Hepatocyte (in vitro differentiated cells): ENCODE results near the gene SIRT2. TPM values are rescaled to one million over a fixed set of nuclear protein-coding genes. Genes with fewer than 3 reads are reported as not detected.
"Not testable (repeated sequence)": the region's sequence is repeated elsewhere in the genome, so short reads cannot be mapped to it uniquely, and the experiment has no call there.

Source experiments
- DNase-seq: peaks from one replicate; pipeline ENCODE4 v3.0.0-alpha.2; 2016; ENCODE audit warnings: low spot score
- H2AFZ ChIP-seq: fragments of 200-600 bp; sonication (generic); 2 replicates; pipeline ENCODE4 v1.6.0; 2016; ENCODE audit warnings: antibody characterized with exemption, mild to moderate bottlenecking
- H3K27ac ChIP-seq: fragments of 200-600 bp; sonication (generic); 2 replicates; pipeline ENCODE4 v1.5.1; 2016; ENCODE audit warnings: mild to moderate bottlenecking
- H3K27me3 ChIP-seq: fragments of 200-600 bp; sonication (generic); 2 replicates; pipeline ENCODE4 v1.6.1; 2016
- H3K36me3 ChIP-seq: fragments of 200-600 bp; sonication (generic); replicated peaks from 2 replicates; pipeline ENCODE4 v1.5.1; 2016; ENCODE audit warnings: low read depth; ENCODE audit not compliant: insufficient read depth
- H3K4me1 ChIP-seq: fragments of 200-600 bp; sonication (generic); 2 replicates; pipeline ENCODE4 v1.5.1; 2016; ENCODE audit warnings: mild to moderate bottlenecking, moderate library complexity; ENCODE audit not compliant: insufficient read depth
- H3K4me2 ChIP-seq: fragments of 200-600 bp; sonication (generic); 2 replicates; pipeline ENCODE4 v1.6.0; 2016
- H3K4me3 ChIP-seq: fragments of 200-600 bp; sonication (generic); 2 replicates; pipeline ENCODE4 v1.5.1; 2016; ENCODE audit warnings: mild to moderate bottlenecking
- H3K79me2 ChIP-seq: fragments of 200-600 bp; sonication (generic); 2 replicates; pipeline ENCODE4 v1.6.0; 2017; ENCODE audit warnings: mild to moderate bottlenecking
- H3K9me2 ChIP-seq: fragments of 200-600 bp; sonication (generic); replicated peaks from 2 replicates; pipeline ENCODE4 v1.6.0; 2017; ENCODE audit warnings: mild to moderate bottlenecking; ENCODE audit not compliant: insufficient read depth
- H3K9me3 ChIP-seq: fragments of 200-600 bp; sonication (generic); 2 replicates; pipeline ENCODE4 v1.5.1; 2016; ENCODE audit warnings: low read depth, mild to moderate bottlenecking
- H4K20me1 ChIP-seq: fragments of 200-600 bp; sonication (generic); 2 replicates; pipeline ENCODE4 v1.6.0; 2016; ENCODE audit warnings: mild to moderate bottlenecking; ENCODE audit not compliant: insufficient read depth, poor library complexity, severe bottlenecking
- EZH2 ChIP-seq: fragments of 200-600 bp; sonication (generic); IDR thresholded peaks from 2 replicates; pipeline ENCODE4 v1.6.1; 2016; ENCODE audit warnings: antibody characterized with exemption, mild to moderate bottlenecking, borderline replicate concordance
- EZH2phosphoT487 ChIP-seq: fragments of 200-600 bp; sonication (generic); IDR thresholded peaks from one replicate; pipeline ENCODE4 v1.6.1; 2018; ENCODE audit warnings: antibody characterized with exemption, mild to moderate bottlenecking, low read depth, moderate library complexity; ENCODE audit not compliant: unreplicated experiment, severe bottlenecking
- WGBS: methylation state at CpG from one replicate; pipeline ENCODE4 v1.1.6; 2016; ENCODE audit warnings: low lambda C conversion rate; ENCODE audit errors: missing lambda C conversion rate; 5-methylcytosine and 5-hydroxymethylcytosine counted together
- polyA plus RNA-seq: library from polyadenylated mRNA; unstranded; fragments of >200 nt; fragmentation: Nextera tagmentation; extraction: Ambion mirVana; gene quantifications from 2 replicates; pipeline ENCODE4 v1.2.1, GENCODE V29; 2016
- total RNA-seq: library from RNA; depleted of rRNA; stranded (reverse); fragments of >200 nt; gene quantifications from 2 replicates; pipeline ENCODE4 v1.2.3, GENCODE V29; 2014
- TF ChIP-seq, protein P1 (sequence below): fragments of 200-600 bp; sonication (generic); IDR thresholded peaks from 2 replicates; pipeline ENCODE4 v1.5.1; 2016; ENCODE audit warnings: antibody characterized with exemption, mild to moderate bottlenecking; ENCODE audit not compliant: poor library complexity

The SIRT2 gene
- total and polyA plus RNA-seq, 2 experiments from 2014 or later, result 52.1 to 75.9 TPM

GRCh38 chr19:38830039-38830733 lies 69.2 kb downstream of the SIRT2 start:
- Histone ChIP-seq H3K36me3 (no peaks in the 10 kb centered on the region), H3K9me2 (no peaks in the 10 kb centered on the region), H2AFZ (no peak overlapping the region), H3K27me3 (no peaks in the 10 kb centered on the region), H3K27ac (peak overlapping the region; percentile 92), H3K4me2 (peak overlapping the region; percentile 77), H3K79me2 (peaks cover 39% of the 10 kb centered on the region), H3K9me3 (no peaks in the 10 kb centered on the region), H3K4me1 (peaks cover 25% of the 10 kb centered on the region), H4K20me1 (no peaks in the 10 kb centered on the region), H3K4me3 (no peak overlapping the region)
- DNase-seq, result no peak
- no peak for TF ChIP-seq EZH2phosphoT487
- TF ChIP-seq, protein P1, sequence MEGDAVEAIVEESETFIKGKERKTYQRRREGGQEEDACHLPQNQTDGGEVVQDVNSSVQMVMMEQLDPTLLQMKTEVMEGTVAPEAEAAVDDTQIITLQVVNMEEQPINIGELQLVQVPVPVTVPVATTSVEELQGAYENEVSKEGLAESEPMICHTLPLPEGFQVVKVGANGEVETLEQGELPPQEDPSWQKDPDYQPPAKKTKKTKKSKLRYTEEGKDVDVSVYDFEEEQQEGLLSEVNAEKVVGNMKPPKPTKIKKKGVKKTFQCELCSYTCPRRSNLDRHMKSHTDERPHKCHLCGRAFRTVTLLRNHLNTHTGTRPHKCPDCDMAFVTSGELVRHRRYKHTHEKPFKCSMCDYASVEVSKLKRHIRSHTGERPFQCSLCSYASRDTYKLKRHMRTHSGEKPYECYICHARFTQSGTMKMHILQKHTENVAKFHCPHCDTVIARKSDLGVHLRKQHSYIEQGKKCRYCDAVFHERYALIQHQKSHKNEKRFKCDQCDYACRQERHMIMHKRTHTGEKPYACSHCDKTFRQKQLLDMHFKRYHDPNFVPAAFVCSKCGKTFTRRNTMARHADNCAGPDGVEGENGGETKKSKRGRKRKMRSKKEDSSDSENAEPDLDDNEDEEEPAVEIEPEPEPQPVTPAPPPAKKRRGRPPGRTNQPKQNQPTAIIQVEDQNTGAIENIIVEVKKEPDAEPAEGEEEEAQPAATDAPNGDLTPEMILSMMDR, result no peak
- no peak for TF ChIP-seq EZH2
- 79% methylated on average over 4 of the region's 4 CpGs for WGBS

DNA sequence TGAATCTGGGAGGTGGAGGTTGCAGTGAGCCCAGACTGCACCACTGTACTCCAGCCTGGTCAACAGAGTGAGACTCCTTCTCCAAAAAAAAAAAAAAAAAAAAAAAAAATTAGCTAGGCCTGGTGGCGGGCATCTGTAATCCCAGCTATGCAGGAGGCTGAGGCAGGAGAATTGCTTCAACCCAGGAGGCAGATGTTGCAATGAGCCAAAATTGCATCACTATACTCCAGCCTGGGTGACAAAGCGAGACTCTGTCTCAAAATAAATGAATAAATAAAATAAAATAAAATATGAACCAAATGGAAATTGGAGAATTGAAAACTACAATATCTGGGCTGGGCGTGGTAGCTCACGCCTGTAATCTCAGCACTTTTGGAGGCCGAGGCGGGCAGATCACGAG lies 70.2 kb downstream of the SIRT2 start:
- H3K4me1 ChIP-seq, result peaks cover 25% of the 10 kb centered on the region
- WGBS, result 92% methylated on average over 7 of the region's 7 CpGs

More for the DNA sequence above, 70.2 kb downstream of the SIRT2 start:
- Histone ChIP-seq H3K79me2 (peaks cover 39% of the 10 kb centered on the region), H3K27ac (peak overlapping the region; percentile 92)
- not testable (repeated sequence) for H2AFZ ChIP-seq, H3K4me2 ChIP-seq, H3K9me3 ChIP-seq, H3K27me3 ChIP-seq, DNase-seq, H3K9me2 ChIP-seq, H4K20me1 ChIP-seq, H3K4me3 ChIP-seq, H3K36me3 ChIP-seq

Other genes with a start within 250 kb of the SIRT2 start
- gene CAPN12, start 155.1 kb downstream of the SIRT2 start, total RNA-seq, result 12.5 and 26.6 TPM in 2 replicates
- gene CAPN12, start 155.1 kb downstream of the SIRT2 start, polyA plus RNA-seq, result 24.3 and 38.9 TPM in 2 replicates
- not detected in 2 replicates for gene LGALS7, start 126.1 kb downstream of the SIRT2 start, total RNA-seq
- gene LGALS7, start 126.1 kb downstream of the SIRT2 start, polyA plus RNA-seq, result 1.2 TPM in 2 replicates
- 0.64 TPM in 1 of 2 replicates, not detected in the other for gene LGALS7B, start 110.4 kb downstream of the SIRT2 start, total RNA-seq
- gene LGALS7B, start 110.4 kb downstream of the SIRT2 start, polyA plus RNA-seq, result 0.72 TPM in 1 of 2 replicates, not detected in the other
- gene LGALS4, start 86.7 kb downstream of the SIRT2 start, total RNA-seq, result 147 and 148 TPM in 2 replicates
- 181 and 199 TPM in 2 replicates for gene LGALS4, start 86.7 kb downstream of the SIRT2 start, polyA plus RNA-seq
- gene ECH1, start 67.8 kb downstream of the SIRT2 start, total RNA-seq, result 125 and 133 TPM in 2 replicates
- 272 and 284 TPM in 2 replicates for gene ECH1, start 67.8 kb downstream of the SIRT2 start, polyA plus RNA-seq
- gene HNRNPL, start 49.6 kb downstream of the SIRT2 start, total RNA-seq, result 154 and 209 TPM in 2 replicates
- gene HNRNPL, start 49.6 kb downstream of the SIRT2 start, polyA plus RNA-seq, result 169 and 184 TPM in 2 replicates
- gene RINL, start 21.3 kb downstream of the SIRT2 start, total RNA-seq, result 3.9 and 5.6 TPM in 2 replicates
- 4.6 and 7.7 TPM in 2 replicates for gene RINL, start 21.3 kb downstream of the SIRT2 start, polyA plus RNA-seq
- 20.8 and 24.1 TPM in 2 replicates for gene NFKBIB, start 351 bp upstream of the SIRT2 start, total RNA-seq
- 29.6 and 30.1 TPM in 2 replicates for gene NFKBIB, start 351 bp upstream of the SIRT2 start, polyA plus RNA-seq
- not detected in 2 replicates for gene CCER2, start 12.6 kb upstream of the SIRT2 start, total RNA-seq
- 0.74 and 1.1 TPM in 2 replicates for gene CCER2, start 12.6 kb upstream of the SIRT2 start, polyA plus RNA-seq
- 24.2 and 27.3 TPM in 2 replicates for gene SARS2, start 31.1 kb upstream of the SIRT2 start, total RNA-seq
- 47.7 and 67.6 TPM in 2 replicates for gene SARS2, start 31.1 kb upstream of the SIRT2 start, polyA plus RNA-seq
- 35.8 and 43.4 TPM in 2 replicates for gene MRPS12, start 31.3 kb upstream of the SIRT2 start, total RNA-seq
- 61.1 and 66.8 TPM in 2 replicates for gene MRPS12, start 31.3 kb upstream of the SIRT2 start, polyA plus RNA-seq
- gene FBXO17, start 76.1 kb upstream of the SIRT2 start, total RNA-seq, result 41.9 and 48.4 TPM in 2 replicates
- gene FBXO17, start 76.1 kb upstream of the SIRT2 start, polyA plus RNA-seq, result 49.4 and 59.9 TPM in 2 replicates
- 6.7 and 15.2 TPM in 2 replicates for gene FBXO27, start 132.9 kb upstream of the SIRT2 start, total RNA-seq
- 10.3 and 11.0 TPM in 2 replicates for gene FBXO27, start 132.9 kb upstream of the SIRT2 start, polyA plus RNA-seq
- 0.16 and 0.23 TPM in 2 replicates for gene ACP7, start 184.8 kb upstream of the SIRT2 start, total RNA-seq
- 0.13 and 0.21 TPM in 2 replicates for gene ACP7, start 184.8 kb upstream of the SIRT2 start, polyA plus RNA-seq
- 15.2 and 20.3 TPM in 2 replicates for gene PAK4, start 226.2 kb upstream of the SIRT2 start, total RNA-seq
- gene PAK4, start 226.2 kb upstream of the SIRT2 start, polyA plus RNA-seq, result 39.6 and 41.0 TPM in 2 replicates